Stimulated activated CD4-positive, alpha-beta T cell treated with anti-CD3 and anti-CD28 coated beads, TNF-alpha, amount 100 ng/mL, for 1 hour (primary cell): ENCODE data around the gene SUFU.
A peak's percentile ranks its signal among the peaks of the same experiment; 100 is the strongest.

Experiments
- DNase-seq, 3 donors: peaks; one replicate each; pipeline ENCODE4 v3.0.0-alpha.2; 2020; ENCODE audit warnings: low read depth in 3 of 3, low spot score in 1 of 3

SUFU gene

GRCh38 chr10:102593074-102593803 is 89.5 kb downstream of the SUFU start:
- no peak for DNase-seq

- DNase-seq = no peak
Observed at GRCh38 chr10:102593804-102594079, 90.0 kb downstream of the SUFU start.

GRCh38 chr10:102595293-102595692 is 91.5 kb downstream of the SUFU start:
- no peak for DNase-seq

GRCh38 chr10:102595897-102596296 is 92.1 kb downstream of the SUFU start:
- DNase-seq = no peak

- DNase-seq = no peak
Observed at GRCh38 chr10:102596506-102596971, 92.8 kb downstream of the SUFU start.

GRCh38 chr10:102597131-102597991 is 93.6 kb downstream of the SUFU start:
- DNase-seq = no peak

GRCh38 chr10:102598243-102598642 is 94.5 kb downstream of the SUFU start:
- no peak for DNase-seq

- no peak for DNase-seq
Observed at GRCh38 chr10:102599565-102600327, 96.0 kb downstream of the SUFU start.

- no peak for DNase-seq
Observed at GRCh38 chr10:102600816-102601215, 97.0 kb downstream of the SUFU start.

- no peak for DNase-seq
Observed at GRCh38 chr10:102601639-102602038, 97.9 kb downstream of the SUFU start.

- no peak for DNase-seq
Observed at GRCh38 chr10:102602272-102603045, 98.7 kb downstream of the SUFU start.

- no peak for DNase-seq
Observed at GRCh38 chr10:102603946-102604345, 100.2 kb downstream of the SUFU start.

- no peak for DNase-seq
Observed at GRCh38 chr10:102604439-102604841, 100.7 kb downstream of the SUFU start.

- DNase-seq = no peak
Observed at GRCh38 chr10:102605712-102606111, 101.9 kb downstream of the SUFU start.

- no peak for DNase-seq
Observed at GRCh38 chr10:102608487-102608886, 104.7 kb downstream of the SUFU start.

- no peak for DNase-seq
Observed at GRCh38 chr10:102610441-102610887, 106.7 kb downstream of the SUFU start.

- no peak for DNase-seq
Observed at GRCh38 chr10:102611514-102612087, 107.8 kb downstream of the SUFU start.

GRCh38 chr10:102612964-102613275 is 109.1 kb downstream of the SUFU start:
- DNase-seq = peak in 2 of 3 donors; percentile 26 to 33

- no peak for DNase-seq
Observed at GRCh38 chr10:102613286-102613685, 109.5 kb downstream of the SUFU start.

- DNase-seq = no peak
Observed at GRCh38 chr10:102613785-102614184, 110.0 kb downstream of the SUFU start.

GRCh38 chr10:102614888-102615287 is 111.1 kb downstream of the SUFU start:
- no peak for DNase-seq
